Stimulated activated CD4-positive, alpha-beta T cell treated with anti-CD3 and anti-CD28 coated beads, Interleukin-1b, Interleukin-23, amount 100 ng/mL, for 48 hours (primary cell): ENCODE measurements around the gene ANKMY1.

Experiments used
- DNase-seq: peaks from one replicate; pipeline ENCODE4 v3.0.0-alpha.2; 2020

The ANKMY1 gene

GRCh38 chr2:240519396-240520129 is 38.2 kb downstream of the ANKMY1 start:
- DNase-seq: no peak

GRCh38 chr2:240518981-240519380 is 38.8 kb downstream of the ANKMY1 start:
- DNase-seq: no peak

GRCh38 chr2:240517342-240517741 is 40.4 kb downstream of the ANKMY1 start:
- no peak for DNase-seq

GRCh38 chr2:240514631-240515030 is 43.2 kb downstream of the ANKMY1 start:
- DNase-seq: no peak

GRCh38 chr2:240513549-240514287 is 44.1 kb downstream of the ANKMY1 start:
- DNase-seq: peak; percentile 86

GRCh38 chr2:240512666-240513535 is 44.9 kb downstream of the ANKMY1 start:
- no peak for DNase-seq

- DNase-seq: no peak
Observed at GRCh38 chr2:240512109-240512485, 45.7 kb downstream of the ANKMY1 start.

- no peak for DNase-seq
Observed at GRCh38 chr2:240511351-240512108, 46.3 kb downstream of the ANKMY1 start.

GRCh38 chr2:240510513-240511210 is 47.1 kb downstream of the ANKMY1 start:
- no peak for DNase-seq

- DNase-seq: no peak
Observed at GRCh38 chr2:240509667-240510512, 47.9 kb downstream of the ANKMY1 start.

GRCh38 chr2:240508832-240509545 is 48.8 kb downstream of the ANKMY1 start:
- DNase-seq: no peak

GRCh38 chr2:240507778-240508251 is 50.0 kb downstream of the ANKMY1 start:
- DNase-seq: no peak

- no peak for DNase-seq
Observed at GRCh38 chr2:240507060-240507777, 50.6 kb downstream of the ANKMY1 start.

GRCh38 chr2:240506406-240507059 is 51.3 kb downstream of the ANKMY1 start:
- no peak for DNase-seq

GRCh38 chr2:240505910-240506309 is 51.9 kb downstream of the ANKMY1 start:
- no peak for DNase-seq

GRCh38 chr2:240503848-240504247 is 53.9 kb downstream of the ANKMY1 start:
- peak; percentile 0 for DNase-seq

- no peak for DNase-seq
Observed at GRCh38 chr2:240503375-240503774, 54.4 kb downstream of the ANKMY1 start.

GRCh38 chr2:240502430-240503121 is 55.2 kb downstream of the ANKMY1 start:
- DNase-seq: no peak
